LNCAP (cell line): Measurements from ENCODE around the gene EXD3.

Experiments used
- TF ChIP-seq, protein P1 (sequence below): fragments of 450-650 bp; IDR thresholded peaks from 2 replicates; pipeline ENCODE4 v1.5.1; 2017; ENCODE audit warnings: mild to moderate bottlenecking

EXD3 gene

GRCh38 chr9:137402746-137403145 is 20.2 kb downstream of the EXD3 start:
- TF ChIP-seq, protein P1, sequence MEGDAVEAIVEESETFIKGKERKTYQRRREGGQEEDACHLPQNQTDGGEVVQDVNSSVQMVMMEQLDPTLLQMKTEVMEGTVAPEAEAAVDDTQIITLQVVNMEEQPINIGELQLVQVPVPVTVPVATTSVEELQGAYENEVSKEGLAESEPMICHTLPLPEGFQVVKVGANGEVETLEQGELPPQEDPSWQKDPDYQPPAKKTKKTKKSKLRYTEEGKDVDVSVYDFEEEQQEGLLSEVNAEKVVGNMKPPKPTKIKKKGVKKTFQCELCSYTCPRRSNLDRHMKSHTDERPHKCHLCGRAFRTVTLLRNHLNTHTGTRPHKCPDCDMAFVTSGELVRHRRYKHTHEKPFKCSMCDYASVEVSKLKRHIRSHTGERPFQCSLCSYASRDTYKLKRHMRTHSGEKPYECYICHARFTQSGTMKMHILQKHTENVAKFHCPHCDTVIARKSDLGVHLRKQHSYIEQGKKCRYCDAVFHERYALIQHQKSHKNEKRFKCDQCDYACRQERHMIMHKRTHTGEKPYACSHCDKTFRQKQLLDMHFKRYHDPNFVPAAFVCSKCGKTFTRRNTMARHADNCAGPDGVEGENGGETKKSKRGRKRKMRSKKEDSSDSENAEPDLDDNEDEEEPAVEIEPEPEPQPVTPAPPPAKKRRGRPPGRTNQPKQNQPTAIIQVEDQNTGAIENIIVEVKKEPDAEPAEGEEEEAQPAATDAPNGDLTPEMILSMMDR, result no peak

DNA sequence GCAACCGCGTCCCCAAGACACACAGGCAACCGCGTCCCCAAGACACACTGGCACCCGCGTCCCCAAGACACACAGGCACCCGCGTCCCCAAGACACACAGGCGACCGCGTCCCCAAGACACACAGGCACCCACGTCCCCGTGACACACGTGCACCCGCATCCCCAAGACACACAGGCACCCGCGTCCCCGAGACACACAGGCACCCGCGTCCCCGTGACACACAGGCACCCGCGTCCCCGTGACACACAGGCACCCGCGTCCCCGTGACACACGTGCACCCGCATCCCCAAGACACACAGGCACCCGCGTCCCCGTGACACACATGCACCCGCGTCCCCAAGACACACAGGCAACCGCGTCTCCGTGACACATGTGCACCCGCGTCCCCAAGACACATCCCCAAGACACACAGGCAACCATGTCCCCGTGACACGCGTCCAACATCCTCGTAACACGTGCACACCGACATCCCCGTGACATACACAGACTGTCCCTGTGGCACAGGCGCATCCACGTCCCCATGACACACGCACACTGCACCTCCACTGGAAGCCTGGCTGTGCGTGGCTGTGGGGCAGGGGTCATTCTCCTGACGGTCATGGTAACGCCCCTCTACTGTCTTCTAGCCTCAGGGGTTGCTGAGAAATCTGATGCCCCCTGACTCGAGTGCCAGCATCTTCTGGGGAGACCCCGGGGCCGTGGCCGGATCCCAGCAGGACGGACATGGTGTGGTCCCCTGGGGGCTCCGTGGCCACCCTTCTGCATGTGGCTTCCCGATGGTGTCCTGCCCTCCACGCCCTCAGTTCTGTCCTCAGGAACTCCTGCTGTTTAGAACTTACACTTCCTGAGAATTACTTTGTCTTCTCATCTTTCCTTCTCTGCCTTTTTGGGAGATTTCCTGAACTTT is 24.1 kb downstream of the EXD3 start:
- TF ChIP-seq, protein P1, result no peak

DNA sequence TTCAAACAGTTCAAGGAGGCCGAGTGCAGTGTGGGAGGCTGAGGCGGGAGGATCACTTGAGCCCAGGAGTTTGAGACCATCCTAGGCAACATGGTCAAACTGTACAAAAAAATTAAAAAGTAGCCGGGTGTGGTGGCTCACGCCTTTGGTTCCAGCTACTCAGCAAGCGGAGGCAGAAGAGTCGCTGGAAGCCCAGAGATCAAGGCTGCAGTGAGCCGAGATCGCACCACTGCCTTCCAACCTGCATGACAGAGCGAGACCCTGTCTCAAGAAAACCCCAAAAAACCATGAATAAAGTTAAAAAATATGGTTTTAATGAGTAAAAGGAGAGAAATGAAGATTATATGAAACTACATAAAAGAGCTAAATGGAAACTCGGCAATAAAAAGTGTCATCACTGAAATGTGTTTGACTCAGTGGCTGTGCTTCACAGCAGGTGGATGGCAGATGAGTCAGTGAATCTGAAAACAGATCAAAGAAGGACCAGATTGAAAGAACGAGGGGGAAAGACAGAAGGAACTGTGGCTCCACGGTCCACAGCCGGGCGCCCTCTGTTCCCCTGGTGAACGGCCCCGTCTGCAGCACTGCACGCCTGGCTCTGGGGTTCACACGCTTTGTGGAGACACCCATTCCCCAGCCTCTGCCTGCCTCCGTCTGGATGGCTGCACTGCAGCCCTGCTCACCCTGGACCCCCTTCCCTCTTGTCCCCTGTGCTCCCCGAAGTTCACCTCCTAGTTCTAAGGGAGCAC is 25.1 kb downstream of the EXD3 start:
- TF ChIP-seq, protein P1, result no peak

GRCh38 chr9:137396634-137397367 is 26.2 kb downstream of the EXD3 start:
- TF ChIP-seq, protein P1, result no peak

- TF ChIP-seq, protein P1, result no peak
Observed at GRCh38 chr9:137396227-137396626, 26.7 kb downstream of the EXD3 start.

DNA sequence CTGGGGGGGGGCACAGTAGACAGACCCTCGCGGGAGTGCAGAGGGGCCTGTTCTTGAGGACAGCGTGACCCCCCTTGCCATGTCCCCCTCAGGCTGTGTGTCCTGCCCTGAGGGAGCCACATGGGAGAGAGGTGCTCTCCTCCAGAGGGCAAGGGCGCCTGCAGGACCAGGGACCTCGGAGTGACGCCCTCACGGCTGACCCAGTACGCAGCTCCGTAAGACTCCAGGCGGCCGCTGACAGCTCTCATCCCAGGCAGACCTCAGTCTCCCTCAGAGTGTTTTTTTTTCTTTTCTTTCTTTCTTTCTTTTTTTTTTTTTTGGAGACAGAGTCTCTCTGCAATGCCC is 27.3 kb downstream of the EXD3 start:
- TF ChIP-seq, protein P1, result no peak

- TF ChIP-seq, protein P1, result no peak
Observed at GRCh38 chr9:137394866-137395665, 27.9 kb downstream of the EXD3 start.
